HFFc6 (cell line): ENCODE data around the gene HOXD9. TPM values are rescaled to one million over a fixed set of nuclear protein-coding genes. Genes with fewer than 3 reads are reported as not detected.

Source experiments
- DNase-seq: peaks from one replicate; pipeline ENCODE4 v3.0.0-alpha.2; 2018
- H3K27ac Mint-ChIP-seq: 2 replicates; pipeline ENCODE4 v1.8.0; 2020; ENCODE audit warnings: mild to moderate bottlenecking, mixed read lengths
- H3K27me3 Mint-ChIP-seq: 2 replicates; pipeline ENCODE4 v1.8.0; 2021; ENCODE audit warnings: mild to moderate bottlenecking, moderate library complexity, mixed read lengths; ENCODE audit not compliant: insufficient read depth
- H3K36me3 Mint-ChIP-seq: 2 replicates; pipeline ENCODE4 v1.8.0; 2021; ENCODE audit warnings: low read depth, mixed read lengths
- H3K4me1 Mint-ChIP-seq: 2 replicates; pipeline ENCODE4 v1.8.0; 2020; ENCODE audit warnings: low read depth, mixed read lengths
- H3K4me3 Mint-ChIP-seq: 2 replicates; pipeline ENCODE4 v1.8.0; 2020; ENCODE audit warnings: mild to moderate bottlenecking, moderate library complexity, mixed read lengths
- H3K9me3 Mint-ChIP-seq: 2 replicates; pipeline ENCODE4 v1.8.0; 2020; ENCODE audit warnings: mild to moderate bottlenecking, mixed read lengths
- CTCF ChIP-seq: fragments of 200-600 bp; sonication (generic); IDR thresholded peaks from 2 replicates; pipeline ENCODE4 v1.5.0; 2021; ENCODE audit warnings: antibody characterized with exemption, mild to moderate bottlenecking
- total RNA-seq, 6 experiments: library from RNA; stranded (reverse); fragmentation: NEBNext Ultra II Directional; extraction: Animal tissue kit (Norgen Biotek cat#: 25700); gene quantifications; 2 replicates in 1 of 6; 3 replicates in 5 of 6; pipeline ENCODE4 v1.2.3, GENCODE V29; 2021

HOXD9 gene
- total RNA-seq, 6 experiments from 2014 or later: 2.1 to 2.7 (median 2.4) TPM

GRCh38 chr2:176081376-176081836, 41.1 kb upstream of the HOXD9 start:
- H3K4me3 Mint-ChIP-seq: no peak overlapping the region; the same call in 1 of the 2 replicates

GRCh38 chr2:176081837-176082524, 40.5 kb upstream of the HOXD9 start:
- no peak overlapping the region for H3K4me3 Mint-ChIP-seq
- peaks cover 30% of the 10 kb centered on the region for H3K9me3 Mint-ChIP-seq
- TF ChIP-seq CTCF: no peak
- peaks cover 17% of the 10 kb centered on the region for H3K4me1 Mint-ChIP-seq
- H3K36me3 Mint-ChIP-seq: peaks cover 12% of the 10 kb centered on the region
- no peak overlapping the region for H3K27ac Mint-ChIP-seq
- no peak for DNase-seq
- H3K27me3 Mint-ChIP-seq: peaks cover 57% of the 10 kb centered on the region

More at GRCh38 chr2:176081376-176081836, 41.1 kb upstream of the HOXD9 start:
- no peak for DNase-seq
- no peak for TF ChIP-seq CTCF
- peaks cover 59% of the 10 kb centered on the region for H3K27me3 Mint-ChIP-seq
- no peak overlapping the region for H3K27ac Mint-ChIP-seq
- H3K36me3 Mint-ChIP-seq: peaks cover 12% of the 10 kb centered on the region
- peaks cover 17% of the 10 kb centered on the region for H3K4me1 Mint-ChIP-seq
- H3K9me3 Mint-ChIP-seq: peaks cover 30% of the 10 kb centered on the region

- Mint-ChIP-seq H3K27ac (no peak overlapping the region), H3K4me3 (no peak overlapping the region), H3K27me3 (peaks cover 59% of the 10 kb centered on the region), H3K9me3 (peaks cover 30% of the 10 kb centered on the region), H3K36me3 (peaks cover 12% of the 10 kb centered on the region), H3K4me1 (peaks cover 17% of the 10 kb centered on the region)
- DNase-seq: no peak
- no peak for TF ChIP-seq CTCF
Observed at GRCh38 chr2:176082525-176082823, 40.0 kb upstream of the HOXD9 start.

GRCh38 chr2:176082824-176083751, 39.4 kb upstream of the HOXD9 start:
- no peak overlapping the region for H3K27ac Mint-ChIP-seq
- peaks cover 63% of the 10 kb centered on the region for H3K27me3 Mint-ChIP-seq
- no peak overlapping the region for H3K4me3 Mint-ChIP-seq
- no peak for TF ChIP-seq CTCF
- H3K36me3 Mint-ChIP-seq: peaks cover 12% of the 10 kb centered on the region
- peaks cover 19% of the 10 kb centered on the region for H3K4me1 Mint-ChIP-seq
- DNase-seq: no peak
- H3K9me3 Mint-ChIP-seq: peaks cover 30% of the 10 kb centered on the region

- Mint-ChIP-seq H3K4me1 (peaks cover 23% of the 10 kb centered on the region), H3K27ac (no peak within 1 kb of the TSS)
Observed at GRCh38 chr2:176083796-176084261, 38.7 kb upstream of the HOXD9 start, which contains the start of gene EVX2. Gene EVX2 (minus strand): TSS chr2:176083962. CDS start chr2:176083776, 186 bp downstream.

More at GRCh38 chr2:176083796-176084261, 38.7 kb upstream of the HOXD9 start, which contains the start of gene EVX2:
- peaks cover 30% of the 10 kb centered on the region for H3K9me3 Mint-ChIP-seq
- H3K27me3 Mint-ChIP-seq: peaks cover 58% of the 10 kb centered on the region
- no peak for DNase-seq
- H3K36me3 Mint-ChIP-seq: peaks cover 12% of the 10 kb centered on the region
- peak within 1 kb of the TSS; percentile 44 for H3K4me3 Mint-ChIP-seq
- no peak for TF ChIP-seq CTCF
